T-helper 1 cell treated with Interleukin-12 subunit alpha and Interleukin-12 subunit beta and Interleukin-4 antibody, amounts not matched to agents 30 μg/mL and 1 μg/mL, for 36 hours (primary cell): ENCODE results near the gene MFNG.

Source experiments
- H3K27ac Mint-ChIP-seq: one replicate; pipeline ENCODE4 v1.8.0; 2021; ENCODE audit warnings: mild to moderate bottlenecking, mixed read lengths
- H3K27me3 Mint-ChIP-seq: one replicate; pipeline ENCODE4 v1.8.0; 2021; ENCODE audit warnings: low read depth, mixed read lengths
- H3K36me3 Mint-ChIP-seq: one replicate; pipeline ENCODE4 v1.8.0; 2021; ENCODE audit warnings: low read depth, mixed read lengths
- H3K4me1 Mint-ChIP-seq: one replicate; pipeline ENCODE4 v1.8.0; 2021; ENCODE audit warnings: low read depth, mixed read lengths
- H3K4me3 Mint-ChIP-seq: one replicate; pipeline ENCODE4 v1.8.0; 2021; ENCODE audit warnings: mild to moderate bottlenecking, moderate library complexity, mixed read lengths
- H3K9me3 Mint-ChIP-seq: one replicate; pipeline ENCODE4 v1.8.0; 2021; ENCODE audit warnings: mixed read lengths

MFNG gene

GRCh38 chr22:37519268-37520195 is 33.3 kb upstream of the MFNG start, which contains the start of gene CARD10:
Gene CARD10, minus strand, starts transcription at chr22:37519415. Its CDS starts 215 bp downstream, at chr22:37519200.
- no peaks in the 10 kb centered on the region for H3K36me3 Mint-ChIP-seq
- peaks cover 71% of the 10 kb centered on the region for H3K27me3 Mint-ChIP-seq
- no peak within 1 kb of the TSS for H3K27ac Mint-ChIP-seq
- H3K4me1 Mint-ChIP-seq = peaks cover 3% of the 10 kb centered on the region
- peak within 1 kb of the TSS; percentile 56 for H3K4me3 Mint-ChIP-seq
- H3K9me3 Mint-ChIP-seq = no peaks in the 10 kb centered on the region

GRCh38 chr22:37518509-37519267 is 32.5 kb upstream of the MFNG start:
- Mint-ChIP-seq H3K4me1 (peaks cover 3% of the 10 kb centered on the region), H3K9me3 (no peaks in the 10 kb centered on the region), H3K27me3 (peaks cover 69% of the 10 kb centered on the region), H3K27ac (no peak overlapping the region), H3K4me3 (peak overlapping the region; percentile 56), H3K36me3 (no peaks in the 10 kb centered on the region)

- peak overlapping the region; percentile 56 for H3K4me3 Mint-ChIP-seq
- H3K36me3 Mint-ChIP-seq = no peaks in the 10 kb centered on the region
- H3K4me1 Mint-ChIP-seq = peaks cover 3% of the 10 kb centered on the region
- H3K9me3 Mint-ChIP-seq = no peaks in the 10 kb centered on the region
- peaks cover 64% of the 10 kb centered on the region for H3K27me3 Mint-ChIP-seq
- H3K27ac Mint-ChIP-seq = no peak overlapping the region
Measured at GRCh38 chr22:37517826-37518450, 31.8 kb upstream of the MFNG start.

GRCh38 chr22:37516456-37516855 is 30.3 kb upstream of the MFNG start:
- Mint-ChIP-seq H3K27me3 (peaks cover 54% of the 10 kb centered on the region), H3K4me3 (no peak overlapping the region), H3K4me1 (peaks cover 3% of the 10 kb centered on the region), H3K27ac (no peak overlapping the region), H3K9me3 (no peaks in the 10 kb centered on the region), H3K36me3 (no peaks in the 10 kb centered on the region)

GRCh38 chr22:37515901-37516300 is 29.7 kb upstream of the MFNG start:
- Mint-ChIP-seq H3K4me3 (no peak overlapping the region), H3K27me3 (peaks cover 48% of the 10 kb centered on the region), H3K9me3 (no peaks in the 10 kb centered on the region), H3K27ac (no peak overlapping the region), H3K36me3 (no peaks in the 10 kb centered on the region), H3K4me1 (peaks cover 3% of the 10 kb centered on the region)

GRCh38 chr22:37514526-37515051 is 28.4 kb upstream of the MFNG start:
- Mint-ChIP-seq H3K9me3 (no peaks in the 10 kb centered on the region), H3K27ac (no peak overlapping the region), H3K4me1 (peaks cover 3% of the 10 kb centered on the region), H3K36me3 (no peaks in the 10 kb centered on the region), H3K4me3 (no peak overlapping the region), H3K27me3 (peaks cover 37% of the 10 kb centered on the region)

GRCh38 chr22:37511395-37512104 is 25.4 kb upstream of the MFNG start:
- Mint-ChIP-seq H3K36me3 (no peaks in the 10 kb centered on the region), H3K4me1 (no peaks in the 10 kb centered on the region), H3K4me3 (no peak overlapping the region), H3K27ac (no peak overlapping the region), H3K27me3 (peaks cover 17% of the 10 kb centered on the region), H3K9me3 (no peaks in the 10 kb centered on the region)

GRCh38 chr22:37510091-37510490 is 23.9 kb upstream of the MFNG start:
- no peaks in the 10 kb centered on the region for H3K36me3 Mint-ChIP-seq
- H3K4me3 Mint-ChIP-seq = no peak overlapping the region
- no peaks in the 10 kb centered on the region for H3K4me1 Mint-ChIP-seq
- no peak overlapping the region for H3K27ac Mint-ChIP-seq
- H3K9me3 Mint-ChIP-seq = no peaks in the 10 kb centered on the region
- peaks cover 7% of the 10 kb centered on the region for H3K27me3 Mint-ChIP-seq

GRCh38 chr22:37509059-37509860 is 23.1 kb upstream of the MFNG start:
- no peaks in the 10 kb centered on the region for H3K4me1 Mint-ChIP-seq
- no peaks in the 10 kb centered on the region for H3K9me3 Mint-ChIP-seq
- H3K36me3 Mint-ChIP-seq = no peaks in the 10 kb centered on the region
- no peak overlapping the region for H3K4me3 Mint-ChIP-seq
- H3K27ac Mint-ChIP-seq = no peak overlapping the region
- peaks cover 4% of the 10 kb centered on the region for H3K27me3 Mint-ChIP-seq

- no peaks in the 10 kb centered on the region for H3K9me3 Mint-ChIP-seq
- H3K4me3 Mint-ChIP-seq = no peak overlapping the region
- peaks cover 4% of the 10 kb centered on the region for H3K27me3 Mint-ChIP-seq
- no peaks in the 10 kb centered on the region for H3K36me3 Mint-ChIP-seq
- no peak overlapping the region for H3K27ac Mint-ChIP-seq
- no peaks in the 10 kb centered on the region for H3K4me1 Mint-ChIP-seq
Measured at GRCh38 chr22:37508431-37508992, 22.3 kb upstream of the MFNG start.

GRCh38 chr22:37507731-37508130 is 21.5 kb upstream of the MFNG start:
- Mint-ChIP-seq H3K4me3 (no peak overlapping the region), H3K9me3 (no peaks in the 10 kb centered on the region), H3K36me3 (no peaks in the 10 kb centered on the region), H3K27ac (no peak overlapping the region), H3K4me1 (no peaks in the 10 kb centered on the region), H3K27me3 (peaks cover 4% of the 10 kb centered on the region)

- Mint-ChIP-seq H3K9me3 (no peaks in the 10 kb centered on the region), H3K36me3 (no peaks in the 10 kb centered on the region), H3K27ac (no peak overlapping the region), H3K4me1 (peaks cover 8% of the 10 kb centered on the region), H3K27me3 (no peaks in the 10 kb centered on the region), H3K4me3 (no peak overlapping the region)
Measured at GRCh38 chr22:37505989-37506388, 19.8 kb upstream of the MFNG start.

- peaks cover 10% of the 10 kb centered on the region for H3K4me1 Mint-ChIP-seq
- H3K36me3 Mint-ChIP-seq = no peaks in the 10 kb centered on the region
- no peaks in the 10 kb centered on the region for H3K9me3 Mint-ChIP-seq
- no peak overlapping the region for H3K27ac Mint-ChIP-seq
- H3K4me3 Mint-ChIP-seq = no peak overlapping the region
- H3K27me3 Mint-ChIP-seq = no peaks in the 10 kb centered on the region
Measured at GRCh38 chr22:37505565-37505964, 19.4 kb upstream of the MFNG start.
